PC-9 (cell line): ENCODE measurements around the gene C18orf63. TPM values are rescaled to one million over a fixed set of nuclear protein-coding genes. Genes with fewer than 3 reads are reported as not detected.

Experiments used
- BruUV-seq: library from RNA; stranded (reverse); fragments of 400-500 nt; replicated peaks from 2 replicates; lab custom pipeline; 2021; lab: Mats Ljungman, UMichigan
- CTCF ChIA-PET: fragments of 300-600 bp; sonication (Branson Sonifier 250); formaldehyde crosslinking; loops from one replicate; lab custom pipeline; 2022; ENCODE audit warnings: antibody characterized with exemption; lab: Charles Lee
- POLR2A ChIA-PET: fragments of 300-600 bp; sonication (Branson Sonifier 250); formaldehyde crosslinking; loops from one replicate; lab custom pipeline; 2022; ENCODE audit warnings: antibody characterized with exemption; ENCODE audit not compliant: unreplicated experiment; lab: Charles Lee
- DNase-seq, 2 experiments: peaks; one replicate each; pipeline versions ENCODE4 v3.0.0 to v3.0.0-alpha.2; 2015 to 2022; ENCODE audit warnings: mixed read lengths in 1 of 2
- H2AFZ ChIP-seq: fragments of 200-600 bp; sonication (generic); 2 replicates; pipeline ENCODE4 v1.8.1; 2017; ENCODE audit warnings: antibody characterized with exemption
- H3F3A ChIP-seq: fragments of 200-600 bp; sonication (generic); 2 replicates; pipeline ENCODE4 v1.8.1; 2017; ENCODE audit warnings: antibody characterized with exemption, mild to moderate bottlenecking, low read depth; ENCODE audit not compliant: insufficient read depth
- H3K27ac ChIP-seq: fragments of 200-600 bp; sonication (generic); 2 replicates; pipeline ENCODE4 v1.6.1; 2016; ENCODE audit warnings: mixed run types
- H3K27me3 ChIP-seq: fragments of 200-600 bp; sonication (generic); 2 replicates; pipeline ENCODE4 v1.6.1; 2016; ENCODE audit warnings: low read depth, mixed run types; ENCODE audit not compliant: insufficient read depth
- H3K36me3 ChIP-seq: fragments of 200-600 bp; sonication (generic); 2 replicates; pipeline ENCODE4 v1.6.1; 2016; ENCODE audit warnings: low read depth, mixed run types
- H3K4me1 ChIP-seq: fragments of 200-600 bp; sonication (generic); replicated peaks from 2 replicates; pipeline ENCODE4 v1.6.1; 2016; ENCODE audit warnings: mixed run types; ENCODE audit not compliant: insufficient read depth
- H3K4me2 ChIP-seq: fragments of 200-600 bp; sonication (generic); 2 replicates; pipeline ENCODE4 v1.6.1; 2017; ENCODE audit warnings: mixed run types
- H3K4me3 ChIP-seq: fragments of 200-600 bp; sonication (generic); 2 replicates; pipeline ENCODE4 v1.6.1; 2016; ENCODE audit warnings: mixed run types
- H3K79me2 ChIP-seq: fragments of 200-600 bp; sonication (generic); 2 replicates; pipeline ENCODE4 v1.6.1; 2017; ENCODE audit warnings: low read depth, mixed run types
- H3K9me2 ChIP-seq: fragments of 200-600 bp; sonication (generic); 2 replicates; pipeline ENCODE4 v1.8.1; 2017; ENCODE audit warnings: mild to moderate bottlenecking; ENCODE audit not compliant: insufficient read depth
- H3K9me3 ChIP-seq: fragments of 200-600 bp; sonication (generic); 2 replicates; pipeline ENCODE4 v1.8.1; 2016; ENCODE audit warnings: low read depth; ENCODE audit not compliant: insufficient read depth
- H4K20me1 ChIP-seq: fragments of 200-600 bp; sonication (generic); 2 replicates; pipeline ENCODE4 v1.8.1; 2017; ENCODE audit not compliant: insufficient read depth
- EZH2 ChIP-seq: fragments of 200-600 bp; sonication (generic); IDR thresholded peaks from 2 replicates; pipeline ENCODE4 v1.8.0; 2017; ENCODE audit warnings: antibody characterized with exemption, low read depth
- intact Hi-C: fragments of 100-400 bp; cut with micrococcal nuclease; formaldehyde crosslinking; loops from one replicate; pipeline ENCODE4 v1.10.0; 2022; ENCODE audit not compliant: unreplicated experiment
- total RNA-seq: library from RNA; stranded (reverse); gene quantifications from 2 replicates; pipeline ENCODE4 v1.2.3, GENCODE V29; 2021
- TF ChIP-seq, protein P1 (sequence below): fragments of 200-600 bp; sonication (generic); conservative IDR thresholded peaks from 2 replicates; pipeline ENCODE4 v1.6.1; 2017; ENCODE audit warnings: mixed run types, antibody characterized with exemption, mild to moderate bottlenecking, moderate library complexity

Gene C18orf63
- total RNA-seq, 1 experiment from 2014 or later = not detected

DNA sequence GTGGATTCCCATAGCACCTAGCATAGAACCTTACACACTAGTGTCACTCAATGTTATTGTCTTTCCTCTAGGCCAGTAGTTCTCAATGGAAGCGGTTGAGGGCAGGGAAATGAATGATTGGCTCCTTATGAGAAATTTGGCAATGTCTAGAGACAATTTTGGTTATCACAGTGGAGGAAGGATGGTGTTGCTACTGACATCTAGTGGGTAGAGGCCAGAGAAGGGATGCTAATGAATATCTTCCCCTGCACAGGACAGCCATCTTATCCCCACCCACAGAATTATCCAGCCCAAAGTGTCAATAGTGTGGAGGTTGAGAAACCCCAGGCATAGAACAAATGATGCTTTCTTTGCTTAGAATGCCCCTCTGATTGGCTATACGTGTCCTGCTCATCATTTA, 15.8 kb downstream of the C18orf63 start:
- POLR2A ChIA-PET = no interaction called here
- Histone ChIP-seq H3K4me3 (no peak overlapping the region), H3K4me2 (no peak overlapping the region), H3K9me2 (0 out of 2 replicates have a peak, but pooled peaks cover 4% of the 10 kb centered on the region), H4K20me1 (no peaks in the 10 kb centered on the region), H2AFZ (no peak overlapping the region), H3K4me1 (no peaks in the 10 kb centered on the region), H3F3A (no peaks in the 10 kb centered on the region), H3K36me3 (no peaks in the 10 kb centered on the region), H3K27ac (no peak overlapping the region), H3K27me3 (no peaks in the 10 kb centered on the region), H3K79me2 (no peaks in the 10 kb centered on the region), H3K9me3 (no peaks in the 10 kb centered on the region)
- CTCF ChIA-PET = no interaction called here
- peak in 1 of 2 experiments; percentile 46 for DNase-seq
- intact Hi-C loops = loop anchor here (1.0 kb wide), 1 partner anchor 135 kb away; no protein-coding TSS in a partner anchor
- no TSS peak for BruUV-seq
- TF ChIP-seq, protein P1, sequence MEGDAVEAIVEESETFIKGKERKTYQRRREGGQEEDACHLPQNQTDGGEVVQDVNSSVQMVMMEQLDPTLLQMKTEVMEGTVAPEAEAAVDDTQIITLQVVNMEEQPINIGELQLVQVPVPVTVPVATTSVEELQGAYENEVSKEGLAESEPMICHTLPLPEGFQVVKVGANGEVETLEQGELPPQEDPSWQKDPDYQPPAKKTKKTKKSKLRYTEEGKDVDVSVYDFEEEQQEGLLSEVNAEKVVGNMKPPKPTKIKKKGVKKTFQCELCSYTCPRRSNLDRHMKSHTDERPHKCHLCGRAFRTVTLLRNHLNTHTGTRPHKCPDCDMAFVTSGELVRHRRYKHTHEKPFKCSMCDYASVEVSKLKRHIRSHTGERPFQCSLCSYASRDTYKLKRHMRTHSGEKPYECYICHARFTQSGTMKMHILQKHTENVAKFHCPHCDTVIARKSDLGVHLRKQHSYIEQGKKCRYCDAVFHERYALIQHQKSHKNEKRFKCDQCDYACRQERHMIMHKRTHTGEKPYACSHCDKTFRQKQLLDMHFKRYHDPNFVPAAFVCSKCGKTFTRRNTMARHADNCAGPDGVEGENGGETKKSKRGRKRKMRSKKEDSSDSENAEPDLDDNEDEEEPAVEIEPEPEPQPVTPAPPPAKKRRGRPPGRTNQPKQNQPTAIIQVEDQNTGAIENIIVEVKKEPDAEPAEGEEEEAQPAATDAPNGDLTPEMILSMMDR = peak; percentile 60
- no peak for TF ChIP-seq EZH2

DNA sequence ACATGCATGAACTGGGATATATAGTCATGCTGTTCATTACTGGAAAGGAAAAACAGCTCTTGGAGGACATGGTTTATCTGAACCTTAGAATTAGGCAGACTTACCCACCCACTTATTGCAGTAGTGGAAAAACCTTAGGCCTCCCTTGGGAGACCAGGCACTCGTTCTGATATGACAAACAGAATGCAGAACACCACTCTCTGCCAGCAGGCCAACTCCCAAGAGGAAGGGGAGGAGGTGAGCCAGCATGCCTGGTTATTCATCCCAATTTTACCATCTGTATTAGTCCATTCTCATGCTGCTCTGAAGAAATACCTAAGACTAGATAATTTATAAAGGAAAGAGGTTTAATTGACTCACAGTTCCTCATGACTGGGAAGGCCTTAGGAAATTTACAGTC, 17.5 kb downstream of the C18orf63 start:
- no peaks in the 10 kb centered on the region for H3F3A ChIP-seq
- H3K4me1 ChIP-seq = no peaks in the 10 kb centered on the region
- H3K4me3 ChIP-seq = no peak overlapping the region
- ChIA-PET CTCF (no interaction called here), POLR2A (no interaction called here)
- no peaks in the 10 kb centered on the region for H3K27me3 ChIP-seq
- H3K36me3 ChIP-seq = no peaks in the 10 kb centered on the region
- H3K27ac ChIP-seq = no peak overlapping the region
- no peak for DNase-seq
- BruUV-seq = no TSS peak
- 0 out of 2 replicates have a peak, but pooled peaks cover 4% of the 10 kb centered on the region for H3K9me2 ChIP-seq
- no peak for TF ChIP-seq EZH2
- TF ChIP-seq, protein P1 = no peak
- H3K9me3 ChIP-seq = no peaks in the 10 kb centered on the region
- H2AFZ ChIP-seq = no peak overlapping the region
- no peaks in the 10 kb centered on the region for H4K20me1 ChIP-seq
- intact Hi-C loops = no loop called here
- no peaks in the 10 kb centered on the region for H3K79me2 ChIP-seq
- no peak overlapping the region for H3K4me2 ChIP-seq

DNA sequence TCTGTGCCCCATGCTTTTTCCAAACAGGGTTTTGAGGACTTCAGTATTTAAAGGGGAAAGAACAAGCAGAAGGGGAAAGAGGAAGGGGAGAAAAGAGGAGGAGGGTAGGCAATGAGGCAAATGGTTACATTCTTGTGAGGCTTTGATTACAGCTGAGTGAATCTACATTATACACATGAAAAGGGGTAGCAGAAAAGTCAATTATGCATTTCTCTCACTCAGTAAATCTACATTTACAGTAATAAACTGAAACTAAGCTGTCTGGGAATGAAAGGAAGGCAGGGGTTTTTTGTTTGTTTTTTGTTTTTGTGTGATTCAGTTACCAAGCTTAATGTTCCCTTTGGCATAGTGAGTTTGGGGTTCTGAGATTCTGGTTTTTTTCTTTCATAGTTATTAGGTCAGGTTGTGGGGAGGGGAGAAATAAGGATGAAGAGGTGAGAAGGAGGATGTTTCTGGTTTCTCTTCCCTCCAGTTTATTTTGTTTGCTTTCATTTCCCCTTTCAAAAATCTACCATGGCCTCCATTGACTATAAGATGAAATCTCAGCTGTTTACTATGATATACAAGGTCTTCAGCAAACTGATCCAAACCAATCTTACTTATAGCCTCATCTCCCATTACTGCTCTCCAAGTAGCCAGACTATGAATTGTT, 18.7 kb downstream of the C18orf63 start:
- Histone ChIP-seq H3K4me2 (no peak overlapping the region), H3F3A (no peaks in the 10 kb centered on the region), H3K27ac (no peak overlapping the region), H3K27me3 (no peaks in the 10 kb centered on the region), H3K36me3 (no peaks in the 10 kb centered on the region), H3K4me3 (no peak overlapping the region), H4K20me1 (no peaks in the 10 kb centered on the region), H3K9me2 (0 out of 2 replicates have a peak, but pooled peaks cover 4% of the 10 kb centered on the region), H3K79me2 (no peaks in the 10 kb centered on the region), H3K4me1 (no peaks in the 10 kb centered on the region), H2AFZ (peak overlapping the region; percentile 23; the same call in 1 of the 2 replicates), H3K9me3 (no peaks in the 10 kb centered on the region)
- intact Hi-C loops = no loop called here
- CTCF ChIA-PET = interaction anchor here (0.7 kb wide), 1 partner anchor 100 kb away, joined by 3 read pairs; no protein-coding TSS in a partner anchor
- POLR2A ChIA-PET = no interaction called here
- TF ChIP-seq EZH2 = no peak
- TF ChIP-seq, protein P1 = no peak
- no peak for DNase-seq
- no TSS peak for BruUV-seq
